GM13976 (cell line): Measurements from ENCODE around the gene C1QTNF4.

Source experiments
- DNase-seq: peaks from one replicate; pipeline ENCODE4 v3.0.0; 2012; ENCODE audit warnings: low spot score
- in situ Hi-C: fragments of 300-500 bp; cut with MboI; formaldehyde crosslinking; loops from one replicate; pipeline ENCODE4 v1.12.0; 2022; ENCODE audit warnings: low sequenced_read_pairs, mixed read lengths, inconsistent platforms; ENCODE audit not compliant: unreplicated experiment
- TF ChIP-seq, protein P1 (sequence below): IDR thresholded peaks from 2 replicates; pipeline ENCODE4 v1.5.1; 2012; ENCODE audit warnings: borderline replicate concordance, mild to moderate bottlenecking; ENCODE audit not compliant: insufficient read depth; ENCODE audit errors: extremely low read depth, missing control alignments, control extremely low read depth

Gene C1QTNF4

DNA sequence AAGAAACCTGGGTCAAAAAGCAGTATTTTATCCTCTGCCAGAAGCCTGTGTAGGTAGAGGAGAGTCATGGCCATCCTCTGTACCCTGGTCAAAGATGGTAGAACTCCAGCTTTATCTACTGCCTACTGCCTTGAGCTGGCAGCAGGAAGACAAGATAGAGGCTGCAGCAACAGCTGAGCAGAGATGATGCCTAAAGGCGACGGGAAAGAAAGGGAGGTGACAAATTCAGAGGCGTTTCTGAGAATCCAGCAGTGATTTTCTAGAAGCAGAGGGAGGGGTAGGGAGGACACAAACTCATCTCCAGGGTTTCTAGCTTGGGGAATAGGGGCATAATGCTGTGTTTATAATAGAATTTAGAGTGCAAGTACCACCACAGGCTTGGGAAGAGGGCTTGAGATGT, 15.5 kb upstream of the C1QTNF4 start:
- in situ Hi-C loops, result no loop called here
- DNase-seq, result no peak
- TF ChIP-seq, protein P1, sequence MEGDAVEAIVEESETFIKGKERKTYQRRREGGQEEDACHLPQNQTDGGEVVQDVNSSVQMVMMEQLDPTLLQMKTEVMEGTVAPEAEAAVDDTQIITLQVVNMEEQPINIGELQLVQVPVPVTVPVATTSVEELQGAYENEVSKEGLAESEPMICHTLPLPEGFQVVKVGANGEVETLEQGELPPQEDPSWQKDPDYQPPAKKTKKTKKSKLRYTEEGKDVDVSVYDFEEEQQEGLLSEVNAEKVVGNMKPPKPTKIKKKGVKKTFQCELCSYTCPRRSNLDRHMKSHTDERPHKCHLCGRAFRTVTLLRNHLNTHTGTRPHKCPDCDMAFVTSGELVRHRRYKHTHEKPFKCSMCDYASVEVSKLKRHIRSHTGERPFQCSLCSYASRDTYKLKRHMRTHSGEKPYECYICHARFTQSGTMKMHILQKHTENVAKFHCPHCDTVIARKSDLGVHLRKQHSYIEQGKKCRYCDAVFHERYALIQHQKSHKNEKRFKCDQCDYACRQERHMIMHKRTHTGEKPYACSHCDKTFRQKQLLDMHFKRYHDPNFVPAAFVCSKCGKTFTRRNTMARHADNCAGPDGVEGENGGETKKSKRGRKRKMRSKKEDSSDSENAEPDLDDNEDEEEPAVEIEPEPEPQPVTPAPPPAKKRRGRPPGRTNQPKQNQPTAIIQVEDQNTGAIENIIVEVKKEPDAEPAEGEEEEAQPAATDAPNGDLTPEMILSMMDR, result no peak

DNA sequence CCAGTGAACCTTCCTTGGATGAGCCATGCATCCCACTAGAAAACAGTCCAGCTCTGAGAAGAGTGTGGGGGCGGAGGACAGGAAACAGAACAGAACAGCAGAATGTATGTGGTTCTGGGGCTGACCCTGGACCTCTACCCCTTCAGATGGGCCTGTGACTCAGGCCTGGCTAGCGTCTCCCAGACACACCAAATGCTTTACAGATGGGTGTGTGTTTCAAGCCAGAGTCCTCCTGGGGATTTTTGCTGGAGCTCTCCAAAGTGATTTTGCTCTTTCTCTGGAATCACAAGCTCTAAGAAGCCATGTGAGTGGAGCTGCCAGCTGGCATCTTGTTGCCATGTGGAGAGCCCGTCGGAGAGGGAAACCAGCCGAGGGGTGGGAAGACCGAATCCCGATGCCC, 13.2 kb upstream of the C1QTNF4 start:
- no peak for DNase-seq
- in situ Hi-C loops, result no loop called here
- TF ChIP-seq, protein P1, result no peak

DNA sequence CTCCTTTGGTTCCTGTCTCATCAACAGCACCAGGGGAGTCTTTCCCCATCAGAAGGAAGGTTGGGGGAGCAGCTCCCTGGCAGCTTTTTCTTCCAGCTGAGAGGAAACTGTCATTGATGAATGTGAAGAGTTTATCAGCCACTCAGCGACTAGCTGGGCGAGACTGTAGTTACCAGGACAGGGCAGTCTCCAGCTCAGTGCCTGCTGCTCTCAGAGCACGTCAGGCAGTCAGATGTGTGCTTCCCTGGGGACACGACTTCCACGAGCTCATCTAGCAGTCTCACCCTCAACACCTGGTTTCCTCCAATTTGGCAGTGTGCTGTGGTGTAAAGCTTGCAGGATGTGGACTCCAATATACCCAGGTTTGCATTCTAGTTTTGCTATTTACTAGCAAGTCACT, 12.5 kb upstream of the C1QTNF4 start:
- TF ChIP-seq, protein P1, result no peak
- DNase-seq, result no peak
- in situ Hi-C loops, result no loop called here

DNA sequence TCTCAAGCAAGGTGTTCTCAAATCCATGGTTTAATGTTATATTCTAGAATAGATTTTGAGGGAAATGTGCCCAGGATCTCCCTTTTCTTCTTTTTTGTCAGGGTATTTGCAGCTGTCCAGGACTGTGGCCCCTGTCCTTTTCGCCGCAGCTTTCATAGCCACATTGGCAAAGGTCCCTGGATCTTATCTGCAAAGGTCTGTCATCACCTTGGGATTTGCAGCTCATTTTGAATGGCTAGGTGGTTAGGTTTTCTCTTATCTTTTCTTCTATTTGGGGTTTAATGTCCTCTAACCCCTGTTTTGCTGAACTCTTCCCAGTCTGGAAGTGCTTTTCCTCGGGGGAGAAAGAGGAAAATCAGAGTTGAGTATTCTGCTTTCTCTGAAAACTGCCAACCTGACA, 11.7 kb upstream of the C1QTNF4 start:
- DNase-seq, result no peak
- TF ChIP-seq, protein P1, result no peak
- in situ Hi-C loops, result no loop called here

DNA sequence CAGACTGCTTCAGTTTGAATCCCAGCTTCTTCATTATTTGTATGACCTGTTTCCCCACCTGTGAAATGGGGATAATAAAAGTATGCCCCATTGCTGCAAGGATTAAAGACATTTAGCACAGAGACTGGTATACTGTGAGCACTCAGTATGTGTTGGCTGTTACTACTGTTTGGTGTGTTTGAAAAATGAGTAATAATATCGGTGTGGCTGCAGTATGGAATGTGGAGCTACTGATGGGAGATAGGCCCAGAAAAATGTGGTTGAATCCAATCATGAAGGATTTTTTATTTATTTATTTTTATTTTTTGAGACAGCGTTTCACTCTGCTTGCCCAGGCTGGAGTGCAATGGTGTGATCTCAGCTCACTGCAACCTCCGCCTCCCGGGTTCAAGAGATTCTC, 9.1 kb upstream of the C1QTNF4 start:
- TF ChIP-seq, protein P1, result no peak
- no peak for DNase-seq
- in situ Hi-C loops, result no loop called here

DNA sequence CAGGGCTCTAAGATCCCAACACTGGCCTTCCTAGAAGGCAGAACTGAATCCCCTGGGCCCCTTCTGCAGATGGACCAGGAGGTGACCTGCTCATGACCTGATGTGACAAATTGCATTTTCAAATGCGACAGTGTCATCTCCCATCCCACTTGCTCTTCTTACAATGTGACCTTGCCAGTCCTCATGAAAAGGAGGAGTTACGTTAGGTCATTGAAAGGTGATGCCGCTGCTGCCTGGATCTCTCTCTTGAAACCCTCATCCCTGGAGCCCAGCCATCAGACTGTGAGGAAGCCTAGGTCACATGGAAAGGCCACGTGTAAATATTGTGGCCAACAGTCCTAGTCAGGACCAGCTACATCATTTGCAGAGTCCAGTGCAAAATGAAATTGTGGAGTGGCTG, 5.7 kb upstream of the C1QTNF4 start:
- TF ChIP-seq, protein P1, result no peak
- DNase-seq, result no peak
- in situ Hi-C loops, result no loop called here

DNA sequence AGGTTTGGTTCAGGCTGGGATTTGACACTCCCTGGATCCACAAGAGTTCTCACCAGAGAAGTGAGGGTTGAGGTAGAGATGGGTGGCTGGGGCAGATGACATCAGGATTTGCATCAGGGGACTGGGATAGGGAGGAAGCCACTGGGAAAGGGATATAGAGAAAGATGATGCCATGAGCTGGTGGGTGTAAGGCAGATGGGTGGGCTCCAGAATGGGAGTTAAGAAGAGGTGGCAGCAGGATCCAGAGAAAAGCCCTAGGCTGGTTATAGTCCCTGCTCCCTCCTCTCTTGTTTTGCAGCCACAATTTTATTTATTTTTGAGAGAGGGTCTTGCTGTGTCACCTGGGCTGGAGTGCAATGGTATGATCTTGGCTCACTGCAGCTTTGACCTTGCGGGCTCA, 1.8 kb upstream of the C1QTNF4 start:
- TF ChIP-seq, protein P1, result no peak
- DNase-seq, result no peak
- in situ Hi-C loops, result no loop called here
